HG03108 (cell line): ENCODE data around the gene PRKAR1B.
A peak's percentile ranks its signal among the peaks of the same experiment; 100 is the strongest.

ENCODE experiments used
- ATAC-seq: cut with Tn5 transposase; IDR thresholded peaks from one replicate; pipeline ENCODE4 v1.9.1; 2021; ENCODE audit warnings: moderate library complexity; ENCODE audit not compliant: unreplicated experiment

The PRKAR1B gene

GRCh38 chr7:741850-742249 lies 14.8 kb upstream of the PRKAR1B start:
- no peak for ATAC-seq

GRCh38 chr7:741191-741671 lies 14.2 kb upstream of the PRKAR1B start:
- no peak for ATAC-seq

- no peak for ATAC-seq
These were observed 13.2 kb upstream of the PRKAR1B start for GRCh38 chr7:739983-740942.

- no peak for ATAC-seq
These were observed 12.4 kb upstream of the PRKAR1B start for GRCh38 chr7:739455-739982.

- ATAC-seq, result no peak
These were observed 11.8 kb upstream of the PRKAR1B start for GRCh38 chr7:738723-739454.

- no peak for ATAC-seq
These were observed 11.2 kb upstream of the PRKAR1B start for GRCh38 chr7:738241-738640.

GRCh38 chr7:734808-735207 lies 7.7 kb upstream of the PRKAR1B start:
- no peak for ATAC-seq

- ATAC-seq, result no peak
These were observed 7.1 kb upstream of the PRKAR1B start for GRCh38 chr7:734214-734613.

- ATAC-seq, result no peak
These were observed 5.5 kb upstream of the PRKAR1B start for GRCh38 chr7:732556-732955.

GRCh38 chr7:732094-732541 lies 5.0 kb upstream of the PRKAR1B start:
- ATAC-seq, result no peak

- ATAC-seq, result no peak
These were observed 4.5 kb upstream of the PRKAR1B start for GRCh38 chr7:731440-732085.

GRCh38 chr7:730501-731439 lies 3.7 kb upstream of the PRKAR1B start:
- no peak for ATAC-seq

GRCh38 chr7:729140-730000 lies 2.3 kb upstream of the PRKAR1B start:
- ATAC-seq, result no peak

- ATAC-seq, result no peak
These were observed 1.5 kb upstream of the PRKAR1B start for GRCh38 chr7:728602-729001.

GRCh38 chr7:727806-728460 lies 852 bp upstream of the PRKAR1B start:
- ATAC-seq, result no peak

- no peak for ATAC-seq
These were observed 302 bp downstream of the PRKAR1B start for GRCh38 chr7:726854-727103.

GRCh38 chr7:726084-726853 lies 812 bp downstream of the PRKAR1B start, which contains the start of gene DNAAF5:
TSS of gene DNAAF5 (plus strand) at chr7:726699. CDS start at chr7:726721, 22 bp downstream.
- ATAC-seq, result peak; percentile 80
